SK-N-DZ (cell line): ENCODE results near the gene PRR36. TPM values are rescaled to one million over a fixed set of nuclear protein-coding genes. Genes with fewer than 3 reads are reported as not detected.
"Not testable (repeated sequence)": the region's sequence is repeated elsewhere in the genome, so short reads cannot be mapped to it uniquely, and the experiment has no call there.

Experiments
- DNase-seq: peaks from one replicate; pipeline ENCODE4 v3.0.0-alpha.2; 2015; ENCODE audit warnings: low spot score
- polyA plus RNA-seq, 2 experiments: library from polyadenylated mRNA; depleted of rRNA; stranded (reverse); fragments of >200 nt; gene quantifications; 2 replicates each; pipeline ENCODE4 v1.2.3, GENCODE V29; 2014

The PRR36 gene
- polyA plus RNA-seq (2014; cell fraction: cytosol; rRNA removed), result 1.3 and 2.0 TPM in 2 replicates
- 1.9 and 6.1 TPM in 2 replicates for polyA plus RNA-seq (2014; cell fraction: nucleus; rRNA removed)

GRCh38 chr19:7874076-7874896 lies at the start of gene PRR36:
PRR36 (minus strand) TSS chr19:7874390; CDS start chr19:7873689, 701 bp downstream.
- DNase-seq, result peak; percentile 84

- DNase-seq, result no peak
Measured at GRCh38 chr19:7923295-7924191, 49.4 kb upstream of the PRR36 start.

GRCh38 chr19:7922836-7923195 lies 48.6 kb upstream of the PRR36 start:
- DNase-seq, result no peak

- no peak for DNase-seq
Measured at GRCh38 chr19:7921967-7922835, 48.0 kb upstream of the PRR36 start.

GRCh38 chr19:7921302-7921966 lies 47.2 kb upstream of the PRR36 start:
- no peak for DNase-seq

GRCh38 chr19:7920519-7921301 lies 46.5 kb upstream of the PRR36 start:
- peak; percentile 85 for DNase-seq

- DNase-seq, result peak; percentile 95
Measured at GRCh38 chr19:7919610-7920518, 45.7 kb upstream of the PRR36 start, which contains the start of gene SNAPC2. SNAPC2 (plus strand) TSS chr19:7920338; CDS start chr19:7920367, 29 bp downstream.

GRCh38 chr19:7918615-7919421 lies 44.6 kb upstream of the PRR36 start:
- DNase-seq, result no peak

- DNase-seq, result not testable (repeated sequence)
Measured at GRCh38 chr19:7918062-7918614, 43.9 kb upstream of the PRR36 start.

GRCh38 chr19:7917267-7918061 lies 43.3 kb upstream of the PRR36 start:
- peak; percentile 67 for DNase-seq

GRCh38 chr19:7916955-7917266 lies 42.7 kb upstream of the PRR36 start:
- no peak for DNase-seq

- DNase-seq, result no peak
Measured at GRCh38 chr19:7916103-7916954, 42.1 kb upstream of the PRR36 start.

- no peak for DNase-seq
Measured at GRCh38 chr19:7915250-7916102, 41.3 kb upstream of the PRR36 start.

- no peak for DNase-seq
Measured at GRCh38 chr19:7914598-7915045, 40.4 kb upstream of the PRR36 start, which contains the start of gene TGFBR3L. TGFBR3L (plus strand) TSS chr19:7914830.

GRCh38 chr19:7914099-7914498 lies 39.9 kb upstream of the PRR36 start:
- no peak for DNase-seq
